GM12878 (cell line): ENCODE results near the gene ACTG1. TPM values are rescaled to one million over a fixed set of nuclear protein-coding genes. Genes with fewer than 3 reads are reported as not detected.
A peak's percentile ranks its signal among the peaks of the same experiment; 100 is the strongest.

Experiments
- ATAC-seq: fragments of 200-7000 bp; cut with Tn5 transposase; 3 replicates; pipeline ENCODE4 v1.9.1; 2020; ENCODE audit warnings: mild to moderate bottlenecking, moderate library complexity
- BruUV-seq: library from RNA; stranded (reverse); fragments of 400-500 nt; replicated peaks from 2 replicates; lab custom pipeline; 2021; lab: Mats Ljungman, UMichigan
- CTCF ChIA-PET: fragments of 300-600 bp; sonication (Branson Sonifier 250); formaldehyde crosslinking; extraction: SDS; loops from one replicate; lab custom pipeline; 2021; ENCODE audit warnings: inconsistent platforms; lab: Yijun Ruan, JAX
- POLR2A ChIA-PET: fragments of 350-600 bp; formaldehyde crosslinking; extraction: SDS; loops from one replicate; lab custom pipeline; 2021; ENCODE audit warnings: inconsistent platforms; lab: Charles Lee
- RAD21 ChIA-PET: fragments of 300-600 bp; sonication (Branson Sonifier 250); formaldehyde crosslinking; loops from one replicate; lab custom pipeline; 2023; ENCODE audit warnings: antibody characterized with exemption; ENCODE audit not compliant: unreplicated experiment; lab: Charles Lee
- SMC1A ChIA-PET: fragments of 300-600 bp; sonication (Branson Sonifier 250); formaldehyde crosslinking; loops from one replicate; lab custom pipeline; 2023; ENCODE audit not compliant: unreplicated experiment, uncharacterized antibody; lab: Charles Lee
- DNase-seq: peaks from one replicate; pipeline ENCODE4 v3.0.0-alpha.2; 2011; ENCODE audit warnings: low read depth, low spot score
- FAIRE-seq: peaks from 3 replicates; lab custom pipeline; 2011; peaks lifted over from hg19 to GRCh38; lab: Jason Lieb, UNC
- H2AFZ ChIP-seq: 2 replicates; pipeline ENCODE4 v1.6.0; 2011; ENCODE audit warnings: low read depth, low read length, control low read depth; ENCODE audit not compliant: control insufficient read depth
- H3K27ac ChIP-seq: 2 replicates; pipeline ENCODE4 v1.5.1; 2011; ENCODE audit warnings: control low read depth; ENCODE audit not compliant: control insufficient read depth, insufficient read depth
- H3K27me3 ChIP-seq, 2 experiments: replicated peaks in 1 of 2; 2 replicates each; pipeline versions ENCODE4 v1.6.0 to v1.6.1; 2011; ENCODE audit warnings: low read length in 1 of 2; ENCODE audit not compliant: control insufficient read depth in 2 of 2, insufficient read depth in 2 of 2
- H3K36me3 ChIP-seq, 2 experiments: 2 replicates each; pipeline ENCODE4 v1.5.1; 2011; ENCODE audit warnings: low read length in 1 of 2; ENCODE audit not compliant: control insufficient read depth in 2 of 2, insufficient read depth in 2 of 2
- H3K4me1 ChIP-seq: 2 replicates; pipeline ENCODE4 v1.6.1; 2011; ENCODE audit warnings: mild to moderate bottlenecking, low read length, moderate library complexity, mixed read lengths; ENCODE audit not compliant: control insufficient read depth, insufficient read depth
- H3K4me2 ChIP-seq: 2 replicates; pipeline ENCODE4 v1.6.0; 2011; ENCODE audit warnings: control low read depth; ENCODE audit not compliant: control insufficient read depth, insufficient read depth
- H3K4me3 ChIP-seq: fragments of 200-600 bp; sonication (generic); 2 replicates; pipeline ENCODE4 v1.5.1; 2016
- H3K79me2 ChIP-seq: 2 replicates; pipeline ENCODE4 v1.6.0; 2011; ENCODE audit warnings: low read length; ENCODE audit not compliant: control insufficient read depth, insufficient read depth
- H3K9ac ChIP-seq: 2 replicates; pipeline ENCODE4 v1.8.0; 2011; ENCODE audit warnings: low read length, control low read depth, mixed read lengths; ENCODE audit not compliant: control insufficient read depth, insufficient read depth
- H3K9me3 ChIP-seq: replicated peaks from 3 replicates; pipeline ENCODE4 v1.5.1; 2011; ENCODE audit warnings: mild to moderate bottlenecking, low read length; ENCODE audit not compliant: control insufficient read depth, insufficient read depth
- H4K20me1 ChIP-seq: 2 replicates; pipeline ENCODE4 v1.6.0; 2011; ENCODE audit not compliant: control insufficient read depth, insufficient read depth
- ATF7 ChIP-seq: fragments of 450-650 bp; IDR thresholded peaks from 2 replicates; pipeline ENCODE4 v1.6.1; 2016; ENCODE audit warnings: low read depth, mild to moderate bottlenecking
- CBX3 ChIP-seq: fragments of 200-600 bp; sonication (generic); IDR thresholded peaks from 2 replicates; pipeline ENCODE4 v1.6.1; 2016; ENCODE audit warnings: low read depth, borderline replicate concordance
- FOS ChIP-seq: IDR thresholded peaks from 3 replicates; pipeline ENCODE4 v1.6.1; 2011; ENCODE audit warnings: borderline replicate concordance; ENCODE audit not compliant: insufficient read length; ENCODE audit errors: extremely low read depth
- JUNB ChIP-seq: IDR thresholded peaks from 2 replicates; pipeline ENCODE4 v1.6.1; 2016; ENCODE audit warnings: antibody characterized with exemption, mild to moderate bottlenecking
- KLF5 ChIP-seq: fragments of 450-650 bp; IDR thresholded peaks from 2 replicates; pipeline ENCODE4 v1.6.1; 2014; ENCODE audit warnings: mild to moderate bottlenecking; ENCODE audit not compliant: partially characterized antibody
- MEF2A ChIP-seq: IDR thresholded peaks from 2 replicates; pipeline ENCODE4 v1.6.1; 2011; ENCODE audit warnings: low read depth, mild to moderate bottlenecking, low read length, moderate library complexity; ENCODE audit not compliant: insufficient read depth
- POLR2A ChIP-seq: IDR thresholded peaks from 2 replicates; pipeline ENCODE4 v1.6.1; 2011; ENCODE audit warnings: low read depth, mild to moderate bottlenecking, low read length
- POU2F2 ChIP-seq: IDR thresholded peaks from 3 replicates; pipeline ENCODE4 v1.6.1; 2011; ENCODE audit warnings: low read depth, mild to moderate bottlenecking, low read length, borderline replicate concordance
- RUNX3 ChIP-seq: IDR thresholded peaks from 2 replicates; pipeline ENCODE4 v1.6.1; 2012; ENCODE audit warnings: low read length, inconsistent platforms
- WGBS: methylation state at CpG from one replicate; pipeline ENCODE4 v1.1.6; 2016; ENCODE audit warnings: low lambda C conversion rate; ENCODE audit not compliant: insufficient replicate concordance, insufficient coverage; ENCODE audit errors: missing lambda C conversion rate; 5-methylcytosine and 5-hydroxymethylcytosine counted together
- in situ Hi-C: fragments of 300-500 bp; cut with MboI; formaldehyde crosslinking; loops from 9 replicates; pipeline ENCODE4 v1.14.3; 2018; ENCODE audit warnings: mixed read lengths
- intact Hi-C: fragments of 100-400 bp; cut with micrococcal nuclease; formaldehyde crosslinking; loops from one replicate; pipeline ENCODE4 v1.14.2; 2022; ENCODE audit not compliant: unreplicated experiment
- polyA plus RNA-seq, 11 experiments: library from polyadenylated mRNA; depleted of rRNA in 4 of 11; unstranded in 6 of 11; stranded (reverse) in 5 of 11; fragments of >200 nt; fragmentation: Nextera tagmentation in 4 of 11; fragmentation: Illumina TruSeq in 1 of 11; extraction: Ambion mirVana in 4 of 11; extraction: Trizol in 1 of 11; gene quantifications; 1 replicate in 1 of 11; 2 replicates in 10 of 11; pipeline versions ENCODE4 v1.2.1 to v1.2.3, GENCODE V29; 2011 to 2016; ENCODE audit warnings: inconsistent platforms in 2 of 11, missing spikeins in 2 of 11, low read depth in 1 of 11
- total RNA-seq, 4 experiments: library from RNA; depleted of rRNA in 3 of 4; stranded (reverse); fragments of >200 nt in 3 of 4; fragmentation: Illumina TruSeq in 1 of 4; extraction: Trizol in 1 of 4; gene quantifications; 2 replicates each; pipeline versions ENCODE4 v1.2.1 to v1.2.3, GENCODE V29; 2013 to 2021

ACTG1 gene
- total and polyA plus RNA-seq, 10 of the 15 experiments (the other 5 are each of a cell fraction or from before 2014, with no cell fraction given) = 810 to 6,105 (median 3,650) TPM

DNA sequence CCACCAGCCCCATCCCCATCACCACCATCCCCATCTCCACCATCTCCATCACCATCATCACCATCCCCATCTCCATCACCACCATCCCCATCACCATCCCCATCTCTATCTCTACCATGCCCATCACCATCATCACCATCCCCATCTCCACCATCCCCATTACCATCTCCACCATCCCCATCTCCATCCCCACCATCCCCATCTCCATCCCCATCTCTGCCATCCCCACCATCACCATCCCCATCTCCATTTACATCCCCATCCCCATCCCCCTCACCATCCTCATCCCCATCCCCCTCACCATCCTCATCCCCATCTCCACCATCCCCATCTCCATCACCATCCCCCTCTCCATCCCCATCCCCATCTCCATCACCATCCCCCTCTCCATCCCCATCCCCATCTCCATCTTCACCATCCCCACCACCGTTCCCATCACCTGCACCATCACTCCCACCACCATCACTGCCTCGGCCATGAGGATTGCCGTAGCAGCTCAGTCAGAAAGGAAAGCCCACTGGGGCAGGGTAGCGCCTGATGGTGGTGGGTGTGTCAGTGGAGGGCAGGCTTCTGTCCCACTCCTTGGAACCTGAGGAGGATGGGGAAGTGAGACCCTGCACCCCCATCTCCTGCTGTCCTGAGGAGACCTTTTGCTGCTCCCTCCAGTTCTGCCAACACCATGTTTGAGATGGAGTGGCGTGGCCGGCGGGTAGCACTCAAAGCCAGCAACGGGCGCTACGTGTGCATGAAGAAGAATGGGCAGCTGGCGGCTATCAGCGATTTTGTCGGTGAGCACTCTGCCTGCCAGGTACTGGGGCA lies 23.1 kb upstream of the ACTG1 start:
- Histone ChIP-seq H3K27me3 (no peaks in the 10 kb centered on the region; a peak in 2 of 4 replicates), H3K4me1 (no peaks in the 10 kb centered on the region), H3K9me3 (no peaks in the 10 kb centered on the region), H3K36me3 (peaks cover 0 to 3% of the 10 kb centered on the region in 2 experiments; a peak in 2 of 4 replicates), H3K4me3 (no peak overlapping the region), H3K27ac (no peak overlapping the region), H4K20me1 (no peaks in the 10 kb centered on the region), H2AFZ (no peak overlapping the region), H3K79me2 (no peaks in the 10 kb centered on the region), H3K9ac (no peak overlapping the region), H3K4me2 (no peak overlapping the region)
- WGBS = 76% methylated on average over 12 of the region's 13 CpGs
- ATAC-seq = no peak
- SMC1A ChIA-PET = no interaction called here
- BruUV-seq = no TSS peak
- intact Hi-C loops = no loop called here
- no peak for DNase-seq
- POLR2A ChIA-PET = no interaction called here
- no peak for FAIRE-seq
- peak; percentile 0 for TF ChIP-seq POLR2A
- no peak for TF ChIP-seq MEF2A
- in situ Hi-C loops = no loop called here
- CTCF ChIA-PET = interaction anchor here (1.3 kb wide), 1 partner anchor 51 kb away, joined by 3 read pairs; no protein-coding TSS in a partner anchor
- RAD21 ChIA-PET = no interaction called here

DNA sequence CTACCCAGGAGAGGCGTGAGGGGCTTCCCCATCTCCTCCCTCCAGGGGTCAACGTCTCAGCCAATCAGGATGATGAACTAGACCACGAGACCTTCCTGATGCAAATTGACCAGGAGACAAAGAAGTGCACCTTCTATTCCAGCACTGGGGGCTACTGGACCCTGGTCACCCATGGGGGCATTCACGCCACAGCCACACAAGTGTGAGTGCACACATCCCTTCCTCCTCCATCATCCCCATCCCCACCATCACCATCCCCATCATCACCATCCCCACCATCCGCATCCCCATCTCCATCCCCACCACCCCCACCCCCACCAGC lies 22.4 kb upstream of the ACTG1 start:
- CTCF ChIA-PET = no interaction called here
- Histone ChIP-seq H3K27me3 (no peaks in the 10 kb centered on the region; a peak in 2 of 4 replicates), H3K79me2 (no peaks in the 10 kb centered on the region), H3K9me3 (no peaks in the 10 kb centered on the region), H3K9ac (no peak overlapping the region), H3K4me3 (no peak overlapping the region), H4K20me1 (no peaks in the 10 kb centered on the region), H3K36me3 (peaks cover 0 to 3% of the 10 kb centered on the region in 2 experiments; a peak in 1 of 4 replicates), H3K27ac (no peak overlapping the region), H3K4me1 (no peaks in the 10 kb centered on the region), H2AFZ (no peak overlapping the region), H3K4me2 (no peak overlapping the region)
- SMC1A ChIA-PET = no interaction called here
- ATAC-seq (no peak), FAIRE-seq (no peak), DNase-seq (no peak)
- intact Hi-C loops (no loop called here), in situ Hi-C loops (no loop called here)
- TF ChIP-seq FOS = no peak
- no peak for TF ChIP-seq JUNB
- TF ChIP-seq RUNX3 = no peak
- no peak for TF ChIP-seq ATF7
- TF ChIP-seq KLF5 = no peak
- no peak for TF ChIP-seq POU2F2
- no peak for TF ChIP-seq CBX3
- WGBS = 25% methylated on average over 4 of the region's 5 CpGs
- RAD21 ChIA-PET = no interaction called here
- POLR2A ChIA-PET = no interaction called here
- no TSS peak for BruUV-seq
